Astrocyte of the spinal cord (primary cell): ENCODE results near the gene GUCA1A.
"Not testable (repeated sequence)": the region's sequence is repeated elsewhere in the genome, so short reads cannot be mapped to it uniquely, and the experiment has no call there.

Experiments used
- DNase-seq: peaks from one replicate; pipeline ENCODE4 v3.0.0; 2011; ENCODE audit warnings: low read depth, low spot score
- H3K4me3 ChIP-seq: 2 replicates; pipeline ENCODE4 v1.5.1; 2011; ENCODE audit warnings: low read depth, mild to moderate bottlenecking, low read length, moderate library complexity
- CTCF ChIP-seq: IDR thresholded peaks from 2 replicates; pipeline ENCODE4 v1.5.1; 2012; ENCODE audit warnings: low read depth, mild to moderate bottlenecking, low read length, inconsistent platforms
- in situ Hi-C: cut with HindIII; loops from 2 replicates; pipeline ENCODE4 v1.10.0; 2017; ENCODE audit warnings: low sequenced_read_pairs

Gene GUCA1A

DNA sequence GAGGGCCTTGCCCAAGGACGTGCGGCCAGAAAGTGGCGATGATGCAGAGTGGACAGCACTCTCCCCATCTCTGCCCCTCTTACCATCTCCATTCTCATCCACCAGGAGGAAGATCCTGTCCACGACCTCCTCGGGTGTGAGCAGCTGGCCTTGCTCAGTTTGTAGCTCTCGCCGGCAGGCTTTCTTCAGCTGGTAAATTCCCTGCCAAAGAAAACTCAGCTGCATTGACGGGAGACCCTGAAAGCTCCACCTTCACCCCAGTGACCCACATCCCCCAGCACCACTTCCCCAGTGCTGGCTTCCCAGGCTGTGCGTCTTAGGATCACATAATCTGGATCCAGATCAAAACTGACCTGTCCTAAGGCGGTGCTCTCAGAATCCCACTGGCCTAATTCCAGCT is 12.4 kb downstream of the GUCA1A start:
- no peak for TF ChIP-seq CTCF
- in situ Hi-C loops, result no loop called here
- no peak for DNase-seq
- no peak overlapping the region for H3K4me3 ChIP-seq

DNA sequence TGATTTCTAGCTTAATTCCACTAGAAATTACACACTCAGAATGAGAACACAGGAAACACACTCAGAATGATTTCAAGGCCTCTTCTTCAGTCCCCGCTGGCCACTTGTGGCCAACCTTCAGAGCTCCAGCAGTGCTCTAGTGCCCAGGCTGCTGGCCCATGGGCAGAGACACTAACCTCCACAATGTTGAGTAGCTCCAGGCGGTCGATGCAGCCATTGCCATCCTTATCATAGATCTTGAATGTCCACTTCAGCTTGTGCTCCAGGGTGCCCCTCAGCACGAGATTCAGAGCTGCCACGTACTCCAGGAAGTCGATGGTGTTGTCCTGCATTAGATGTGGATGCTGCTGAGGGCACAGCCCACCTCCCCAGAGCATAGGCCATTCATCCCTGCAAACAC is 15.2 kb downstream of the GUCA1A start:
- TF ChIP-seq CTCF, result no peak
- in situ Hi-C loops, result no loop called here
- H3K4me3 ChIP-seq, result no peak overlapping the region
- DNase-seq, result no peak

GRCh38 chr6:42190554-42191183 is 17.5 kb downstream of the GUCA1A start:
- no peak for TF ChIP-seq CTCF
- in situ Hi-C loops, result no loop called here
- H3K4me3 ChIP-seq, result no peak overlapping the region
- DNase-seq, result peak; percentile 56

- DNase-seq, in situ Hi-C loops, H3K4me3 ChIP-seq: not testable (repeated sequence)
These were observed 19.2 kb downstream of the GUCA1A start for GRCh38 chr6:42192385-42192784.

- no peak overlapping the region for H3K4me3 ChIP-seq
- DNase-seq, result no peak
- in situ Hi-C loops, result no loop called here
- no peak for TF ChIP-seq CTCF
These were observed 20.3 kb downstream of the GUCA1A start for GRCh38 chr6:42193491-42193894.

GRCh38 chr6:42194056-42194455 is 20.9 kb downstream of the GUCA1A start:
- in situ Hi-C loops, result no loop called here
- H3K4me3 ChIP-seq, result no peak overlapping the region
- no peak for TF ChIP-seq CTCF
- no peak for DNase-seq

- in situ Hi-C loops, result no loop called here
These were observed 22.3 kb downstream of the GUCA1A start for GRCh38 chr6:42195415-42195814.

More at GRCh38 chr6:42195415-42195814, 22.3 kb downstream of the GUCA1A start:
- no peak for TF ChIP-seq CTCF
- no peak for DNase-seq
- no peak overlapping the region for H3K4me3 ChIP-seq
